ENCODE results near the gene MCU.

DNA sequence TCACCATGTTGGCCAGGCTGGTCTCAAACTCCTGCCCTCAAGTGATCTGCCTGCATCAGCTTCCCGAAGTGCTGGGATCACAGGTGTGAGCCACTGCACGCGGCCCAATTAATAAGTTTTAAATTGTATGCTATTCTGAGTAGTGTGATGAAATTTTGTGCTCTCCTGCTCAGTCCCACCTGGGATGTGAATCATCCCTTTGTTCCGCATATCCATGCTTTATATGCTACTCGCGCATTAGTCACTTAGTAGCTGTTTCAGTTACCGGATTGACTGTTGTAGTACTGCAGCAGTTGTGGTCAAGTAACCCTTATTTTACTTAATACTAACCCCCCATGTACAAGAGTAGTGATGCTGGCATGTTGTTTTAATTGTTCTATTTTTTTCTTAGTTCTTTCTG, 154.3 kb downstream of the MCU start:
- TF ChIP-seq, protein P1, sequence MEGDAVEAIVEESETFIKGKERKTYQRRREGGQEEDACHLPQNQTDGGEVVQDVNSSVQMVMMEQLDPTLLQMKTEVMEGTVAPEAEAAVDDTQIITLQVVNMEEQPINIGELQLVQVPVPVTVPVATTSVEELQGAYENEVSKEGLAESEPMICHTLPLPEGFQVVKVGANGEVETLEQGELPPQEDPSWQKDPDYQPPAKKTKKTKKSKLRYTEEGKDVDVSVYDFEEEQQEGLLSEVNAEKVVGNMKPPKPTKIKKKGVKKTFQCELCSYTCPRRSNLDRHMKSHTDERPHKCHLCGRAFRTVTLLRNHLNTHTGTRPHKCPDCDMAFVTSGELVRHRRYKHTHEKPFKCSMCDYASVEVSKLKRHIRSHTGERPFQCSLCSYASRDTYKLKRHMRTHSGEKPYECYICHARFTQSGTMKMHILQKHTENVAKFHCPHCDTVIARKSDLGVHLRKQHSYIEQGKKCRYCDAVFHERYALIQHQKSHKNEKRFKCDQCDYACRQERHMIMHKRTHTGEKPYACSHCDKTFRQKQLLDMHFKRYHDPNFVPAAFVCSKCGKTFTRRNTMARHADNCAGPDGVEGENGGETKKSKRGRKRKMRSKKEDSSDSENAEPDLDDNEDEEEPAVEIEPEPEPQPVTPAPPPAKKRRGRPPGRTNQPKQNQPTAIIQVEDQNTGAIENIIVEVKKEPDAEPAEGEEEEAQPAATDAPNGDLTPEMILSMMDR (IDR thresholded peaks at IDR 0.05; ENCODE audit: poor library complexity, severe bottlenecking), result no peak
- TF ChIP-seq EZH2 (IDR thresholded peaks at IDR 0.05; ENCODE audit: borderline replicate concordance, insufficient read depth, low read length, poor library complexity, severe bottlenecking), result no peak
- TF ChIP-seq POLR2AphosphoS5 (IDR thresholded peaks at IDR 0.05), result no peak
- no peak for TF ChIP-seq EP300 (conservative IDR thresholded peaks at IDR 0.05; ENCODE audit: poor library complexity, severe bottlenecking)
- no peak for TF ChIP-seq SMC3 (conservative IDR thresholded peaks at IDR 0.05; ENCODE audit: poor library complexity)
- no peak for TF ChIP-seq MXI1 (conservative IDR thresholded peaks at IDR 0.05; ENCODE audit: poor library complexity, severe bottlenecking)
- TF ChIP-seq, protein P2, sequence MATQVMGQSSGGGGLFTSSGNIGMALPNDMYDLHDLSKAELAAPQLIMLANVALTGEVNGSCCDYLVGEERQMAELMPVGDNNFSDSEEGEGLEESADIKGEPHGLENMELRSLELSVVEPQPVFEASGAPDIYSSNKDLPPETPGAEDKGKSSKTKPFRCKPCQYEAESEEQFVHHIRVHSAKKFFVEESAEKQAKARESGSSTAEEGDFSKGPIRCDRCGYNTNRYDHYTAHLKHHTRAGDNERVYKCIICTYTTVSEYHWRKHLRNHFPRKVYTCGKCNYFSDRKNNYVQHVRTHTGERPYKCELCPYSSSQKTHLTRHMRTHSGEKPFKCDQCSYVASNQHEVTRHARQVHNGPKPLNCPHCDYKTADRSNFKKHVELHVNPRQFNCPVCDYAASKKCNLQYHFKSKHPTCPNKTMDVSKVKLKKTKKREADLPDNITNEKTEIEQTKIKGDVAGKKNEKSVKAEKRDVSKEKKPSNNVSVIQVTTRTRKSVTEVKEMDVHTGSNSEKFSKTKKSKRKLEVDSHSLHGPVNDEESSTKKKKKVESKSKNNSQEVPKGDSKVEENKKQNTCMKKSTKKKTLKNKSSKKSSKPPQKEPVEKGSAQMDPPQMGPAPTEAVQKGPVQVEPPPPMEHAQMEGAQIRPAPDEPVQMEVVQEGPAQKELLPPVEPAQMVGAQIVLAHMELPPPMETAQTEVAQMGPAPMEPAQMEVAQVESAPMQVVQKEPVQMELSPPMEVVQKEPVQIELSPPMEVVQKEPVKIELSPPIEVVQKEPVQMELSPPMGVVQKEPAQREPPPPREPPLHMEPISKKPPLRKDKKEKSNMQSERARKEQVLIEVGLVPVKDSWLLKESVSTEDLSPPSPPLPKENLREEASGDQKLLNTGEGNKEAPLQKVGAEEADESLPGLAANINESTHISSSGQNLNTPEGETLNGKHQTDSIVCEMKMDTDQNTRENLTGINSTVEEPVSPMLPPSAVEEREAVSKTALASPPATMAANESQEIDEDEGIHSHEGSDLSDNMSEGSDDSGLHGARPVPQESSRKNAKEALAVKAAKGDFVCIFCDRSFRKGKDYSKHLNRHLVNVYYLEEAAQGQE (IDR thresholded peaks at IDR 0.05; ENCODE audit: borderline replicate concordance), result no peak
- TF ChIP-seq RAD21 (conservative IDR thresholded peaks at IDR 0.05), result no peak
- TF ChIP-seq TAF1 (IDR thresholded peaks at IDR 0.05; ENCODE audit: low read depth), result no peak

All from neural cell (in vitro differentiated cells).